Activated T-cell treated with anti-CD3 and anti-CD28 coated beads, Interleukin-2, amount 50 U/mL, for 48 hours (primary cell): ENCODE measurements around the gene NPHP4.
"Not testable (repeated sequence)": the region's sequence is repeated elsewhere in the genome, so short reads cannot be mapped to it uniquely, and the experiment has no call there.

Experiments
- DNase-seq, 2 experiments: peaks; one replicate each; pipeline ENCODE4 v3.0.0-alpha.2; 2020

Gene NPHP4

GRCh38 chr1:5873556-5873955, 118.7 kb downstream of the NPHP4 start:
- no peak for DNase-seq

DNA sequence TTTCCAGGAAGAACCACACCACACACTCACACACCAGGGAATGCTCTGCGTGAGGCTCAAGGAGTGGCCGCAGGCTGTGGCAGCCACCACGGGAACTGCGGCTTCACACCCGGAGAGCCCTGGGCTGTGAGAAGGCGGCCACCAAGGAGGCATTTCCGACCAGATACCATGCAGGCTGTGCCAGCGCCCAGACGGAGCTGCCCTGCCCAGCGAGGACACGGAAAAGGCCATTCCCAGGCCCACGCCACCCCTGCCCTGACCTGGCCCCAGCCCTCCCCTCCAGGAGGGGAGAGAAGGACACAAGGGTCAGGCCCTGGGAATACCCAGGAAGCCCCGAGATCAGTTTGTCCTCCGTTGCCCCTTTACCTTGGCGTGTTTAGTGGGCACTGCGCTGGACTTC, 119.3 kb downstream of the NPHP4 start:
- no peak for DNase-seq

DNA sequence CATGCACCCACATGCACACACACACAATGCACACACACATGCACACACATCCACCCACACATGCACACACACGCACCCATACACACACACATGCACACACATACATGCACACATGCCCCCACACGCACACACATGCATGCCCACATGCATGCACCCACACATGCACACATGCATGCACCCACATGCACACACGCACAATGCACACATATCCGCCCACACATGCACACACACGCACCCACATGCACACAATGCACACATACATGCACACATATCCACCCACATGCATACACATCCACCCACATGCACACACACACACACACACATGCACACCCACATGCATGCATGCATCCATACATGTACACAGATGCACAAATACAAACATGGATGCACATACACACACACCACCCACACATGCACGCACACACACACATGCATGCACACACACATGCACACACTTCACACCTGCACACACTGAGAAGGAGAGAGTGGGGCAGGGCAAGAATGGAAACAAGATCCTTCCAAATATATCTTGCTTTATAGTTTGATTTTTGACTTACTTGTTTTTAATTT, 123.2 kb downstream of the NPHP4 start:
- DNase-seq, result no peak

DNA sequence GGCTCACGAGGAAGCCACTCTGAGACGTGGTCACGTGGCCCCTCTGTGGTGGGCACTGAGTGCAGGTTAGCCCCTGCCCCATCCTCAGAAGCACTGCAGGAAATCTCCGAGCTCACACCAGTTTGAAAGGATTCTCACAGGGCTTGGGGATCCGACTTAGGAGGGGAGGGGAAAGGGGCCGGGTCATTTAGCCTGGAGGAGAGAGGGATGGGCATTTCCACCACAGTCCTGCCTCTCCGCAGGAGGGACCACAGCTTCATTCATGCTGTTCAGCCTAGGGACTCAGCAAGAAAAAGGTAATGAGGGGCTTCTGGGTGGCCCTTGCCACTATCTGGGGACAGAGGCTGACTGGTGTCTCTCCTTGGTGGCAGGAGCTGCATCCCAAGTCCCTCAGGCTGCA, 126.5 kb downstream of the NPHP4 start:
- DNase-seq, result no peak

DNA sequence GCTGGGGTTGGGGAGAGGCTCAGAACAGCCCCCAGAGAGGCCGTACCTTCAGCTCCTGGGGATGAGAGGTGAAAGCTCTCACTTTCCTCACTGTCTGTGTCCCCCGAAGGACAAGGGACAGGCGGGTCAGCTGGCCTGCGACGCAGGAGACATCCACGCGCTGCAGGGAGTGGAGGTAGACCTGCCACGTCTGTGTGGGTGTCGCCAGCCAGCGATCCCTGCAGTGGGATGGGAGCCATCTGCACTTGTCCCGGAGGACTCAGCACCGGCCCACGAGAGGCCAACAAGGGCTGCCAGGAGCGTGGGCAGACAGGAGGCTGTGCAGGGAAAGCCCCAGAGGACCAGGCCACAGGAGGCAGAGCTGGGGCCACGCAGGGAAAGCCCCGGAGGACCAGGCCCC, 127.2 kb downstream of the NPHP4 start:
- no peak for DNase-seq

DNA sequence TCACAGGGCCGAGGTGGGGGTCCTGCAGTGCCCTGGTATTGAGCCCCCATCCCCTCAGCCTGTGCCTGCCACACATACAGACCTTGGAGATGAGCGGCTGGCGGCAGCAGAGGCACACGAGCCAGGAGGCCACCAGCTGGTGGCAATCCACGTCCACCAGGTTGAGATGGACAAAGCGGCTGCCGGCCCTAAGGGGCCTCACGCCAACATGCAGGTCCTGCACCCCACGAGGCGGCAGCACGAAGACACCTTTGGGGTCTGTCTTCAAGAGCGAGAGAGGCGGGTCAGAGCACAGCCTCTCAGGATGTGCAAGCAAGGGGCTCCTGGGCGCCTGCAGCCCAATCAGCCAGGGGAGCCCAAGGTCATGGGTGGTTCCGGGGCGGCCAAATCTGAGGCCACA, 128.0 kb downstream of the NPHP4 start:
- DNase-seq, result no peak

DNA sequence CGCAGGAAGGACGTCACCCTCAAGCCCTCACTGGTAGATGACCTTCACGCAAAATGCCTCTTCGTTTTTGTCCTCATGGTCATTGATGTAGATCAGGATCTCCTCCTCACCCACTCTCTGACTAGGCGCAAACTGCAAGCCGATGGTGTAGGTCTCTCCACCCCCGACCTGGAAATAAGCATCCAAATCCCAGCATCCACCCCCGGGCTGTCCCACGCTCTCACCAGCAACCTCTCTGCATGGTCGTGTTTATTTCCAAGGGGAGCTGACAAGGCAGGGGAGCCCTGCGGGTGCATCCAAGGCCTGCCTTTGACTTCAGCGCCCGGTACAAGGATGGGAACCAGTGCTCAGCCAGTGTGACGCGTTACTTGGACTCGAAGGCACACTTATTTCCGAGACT, 129.0 kb downstream of the NPHP4 start:
- no peak for DNase-seq

DNA sequence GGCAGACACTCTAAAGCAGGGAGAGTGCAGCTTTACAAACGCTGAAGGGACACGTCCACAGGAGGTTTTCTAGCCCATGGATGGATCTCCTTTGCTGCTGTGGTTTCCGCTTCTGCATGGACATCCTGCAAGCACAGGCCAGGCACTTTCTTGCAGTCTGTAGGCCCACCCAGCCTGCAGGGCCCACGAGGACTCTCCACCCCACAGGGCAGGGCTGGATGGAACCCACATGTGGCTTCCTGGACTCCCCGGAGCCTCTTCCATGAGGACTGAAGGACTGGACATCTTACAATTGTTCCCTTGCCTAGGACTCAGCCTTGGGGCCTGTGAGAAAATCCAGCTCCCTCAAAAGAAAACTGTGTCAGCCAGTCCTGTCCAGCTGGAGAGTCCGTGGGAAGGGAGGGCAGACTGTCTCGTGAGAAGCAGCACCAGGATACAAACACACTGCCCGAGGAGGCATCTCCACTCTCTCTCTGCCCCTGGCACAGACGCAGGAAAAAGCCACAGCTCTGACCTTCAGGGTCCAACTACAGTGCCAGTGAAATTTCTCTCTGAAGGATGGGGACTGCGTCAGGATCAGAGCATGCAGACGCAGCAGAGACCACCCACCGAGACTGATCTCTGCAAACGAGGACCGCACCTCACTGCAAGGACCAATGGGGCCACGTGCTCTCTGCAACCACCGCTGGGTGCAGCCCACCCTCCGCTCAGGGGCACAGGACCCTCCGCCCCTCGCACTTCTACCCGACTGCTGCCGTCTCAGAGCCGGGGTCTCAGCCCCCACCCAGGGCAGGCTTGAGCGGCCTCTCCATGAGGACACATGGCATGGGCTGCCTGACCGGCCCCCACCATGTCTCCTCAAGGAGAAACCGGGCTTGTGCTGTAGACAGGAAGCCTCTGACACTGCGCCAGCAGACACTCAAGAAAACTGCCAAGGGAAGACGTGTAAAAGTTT, 130.1 kb downstream of the NPHP4 start:
- no peak for DNase-seq

- no peak for DNase-seq
Measured at GRCh38 chr1:5860277-5860676, 131.9 kb downstream of the NPHP4 start.

DNA sequence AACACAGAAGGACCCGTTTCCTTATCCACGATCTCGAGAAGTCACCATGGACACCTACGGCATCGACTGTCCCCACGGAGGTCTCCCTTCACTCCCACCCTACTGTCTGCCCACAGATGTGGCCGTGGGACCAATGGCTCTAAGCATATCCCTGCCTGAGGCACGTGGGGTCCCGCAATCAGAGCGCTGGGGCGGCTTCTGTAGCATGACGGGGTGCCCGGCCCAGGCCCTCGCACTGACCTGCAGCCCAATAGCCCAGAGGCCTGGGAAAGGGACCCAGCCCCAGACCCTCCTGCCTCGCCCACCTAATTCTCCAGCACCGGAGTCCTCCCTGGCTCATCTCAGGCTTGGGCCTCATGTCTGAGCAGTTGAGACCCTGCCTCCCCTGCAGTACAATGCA, 132.5 kb downstream of the NPHP4 start:
- no peak for DNase-seq

DNA sequence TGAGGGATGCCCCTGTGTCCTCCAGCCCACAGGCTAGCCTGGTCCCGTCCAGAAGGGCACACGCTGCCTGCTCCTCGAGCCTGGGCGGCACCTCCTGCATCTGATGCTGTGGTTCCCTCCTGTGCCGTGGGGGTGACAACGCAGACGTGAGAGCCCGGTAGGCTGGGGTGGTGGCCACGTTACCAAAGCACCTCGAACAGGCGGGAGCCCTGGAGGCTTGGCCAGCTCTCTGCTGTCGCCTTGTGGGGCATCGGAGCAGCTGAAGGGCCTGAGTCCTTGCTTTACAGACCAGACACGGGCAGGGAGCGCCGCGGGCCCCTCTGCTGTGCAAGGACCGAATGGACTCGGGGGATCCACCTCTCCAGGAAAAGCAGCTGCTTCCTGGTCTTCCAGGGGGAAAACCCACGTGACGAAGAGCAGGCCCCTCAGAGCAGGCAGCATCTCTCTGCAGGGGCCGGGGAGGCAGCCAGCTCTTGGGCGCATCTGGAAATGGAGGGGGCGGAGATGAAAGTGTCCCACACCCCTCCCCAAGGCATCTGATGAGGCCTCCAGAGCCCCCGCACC, 133.3 kb downstream of the NPHP4 start:
- DNase-seq, result no peak

DNA sequence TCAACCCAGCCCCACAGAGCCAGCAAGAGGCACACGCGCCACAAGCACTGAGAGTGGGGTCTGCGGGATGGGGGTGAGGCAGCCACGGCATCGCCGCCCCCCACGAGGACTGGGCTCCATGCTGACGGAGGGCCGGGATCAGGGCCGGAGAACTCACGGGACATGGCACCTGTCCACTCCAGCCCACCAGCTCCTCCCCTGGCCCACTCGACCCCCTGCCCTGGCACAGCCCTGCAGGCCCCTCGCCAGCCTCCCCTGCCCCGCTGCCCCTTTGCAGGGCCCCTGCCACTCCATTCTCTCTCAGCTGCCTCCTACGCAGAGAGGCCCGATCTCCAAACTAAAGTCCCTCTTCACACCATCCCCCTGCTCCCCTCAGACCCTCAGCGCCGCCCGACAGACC, 134.0 kb downstream of the NPHP4 start:
- DNase-seq, result no peak

DNA sequence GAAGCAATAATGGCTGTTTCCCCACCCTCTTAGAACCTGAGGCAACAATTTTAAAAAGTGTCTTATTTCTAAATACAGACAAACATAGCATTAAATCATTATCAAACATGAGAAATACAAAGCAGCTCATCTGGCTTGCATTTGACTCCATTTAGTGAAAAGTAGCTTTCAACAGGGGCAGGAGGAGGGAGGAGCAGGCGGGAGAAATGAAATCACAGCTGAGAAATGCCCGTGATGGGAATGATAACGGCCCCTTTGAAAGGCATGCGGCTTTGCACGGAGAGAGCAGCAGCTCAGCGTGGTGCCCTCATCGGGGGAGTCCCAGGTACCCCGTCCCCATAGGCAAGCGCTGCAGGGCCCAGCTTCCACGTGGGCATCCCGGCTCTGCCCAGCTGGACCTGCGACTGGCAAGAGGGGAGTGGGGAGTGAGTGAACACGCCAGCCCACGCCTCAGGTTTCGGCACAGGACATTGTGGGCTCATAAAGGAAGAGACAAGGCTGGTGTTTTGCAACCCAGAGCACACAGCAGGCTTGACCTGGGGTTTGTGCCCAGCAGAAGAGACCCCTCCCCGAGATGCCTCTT, 134.6 kb downstream of the NPHP4 start:
- DNase-seq, result no peak

DNA sequence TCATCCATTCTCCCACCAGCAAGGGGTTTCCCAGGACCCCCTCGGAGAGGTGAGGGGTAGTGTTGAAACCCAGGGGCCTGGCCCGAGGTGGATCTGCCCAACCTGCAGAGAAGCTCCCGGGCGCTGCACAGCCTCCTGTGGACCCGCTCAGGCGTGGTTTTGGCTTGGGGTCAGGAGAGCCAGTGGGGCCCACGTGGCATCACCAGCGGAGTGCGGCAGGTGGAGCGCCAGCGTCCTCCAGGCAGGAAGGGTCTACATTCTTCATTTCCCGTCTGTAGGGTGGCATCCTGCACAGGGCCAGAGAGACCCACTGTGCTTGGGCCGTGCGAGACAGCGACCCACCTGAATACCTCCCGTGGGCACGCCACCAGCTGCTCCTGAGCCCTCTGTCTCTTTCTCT, 135.2 kb downstream of the NPHP4 start:
- no peak for DNase-seq

- no peak for DNase-seq
Measured at GRCh38 chr1:5856246-5856815, 135.9 kb downstream of the NPHP4 start.

- no peak for DNase-seq
Measured at GRCh38 chr1:5855196-5855897, 136.9 kb downstream of the NPHP4 start.

- no peak for DNase-seq
Measured at GRCh38 chr1:5854754-5855153, 137.5 kb downstream of the NPHP4 start.

- not testable (repeated sequence) for DNase-seq
Measured at GRCh38 chr1:5853858-5854257, 138.4 kb downstream of the NPHP4 start.

- DNase-seq, result no peak
Measured at GRCh38 chr1:5850503-5850902, 141.7 kb downstream of the NPHP4 start.

DNA sequence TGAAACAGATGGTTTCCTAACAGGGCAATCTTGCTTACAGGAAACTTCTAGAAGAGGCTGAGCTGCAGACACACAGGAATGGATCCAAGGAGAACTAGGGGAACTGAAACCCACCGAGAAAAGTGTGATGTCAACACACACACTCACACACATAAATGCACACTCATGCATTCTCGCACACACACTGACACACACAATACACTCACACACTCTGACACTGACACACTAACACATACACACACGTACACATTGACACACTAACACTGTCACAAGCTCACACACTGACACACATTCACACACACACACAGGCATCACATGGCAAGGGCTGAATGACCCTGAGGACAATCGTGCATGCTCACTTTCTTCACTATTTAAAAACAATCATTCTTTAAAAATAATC, 142.7 kb downstream of the NPHP4 start:
- no peak for DNase-seq

DNA sequence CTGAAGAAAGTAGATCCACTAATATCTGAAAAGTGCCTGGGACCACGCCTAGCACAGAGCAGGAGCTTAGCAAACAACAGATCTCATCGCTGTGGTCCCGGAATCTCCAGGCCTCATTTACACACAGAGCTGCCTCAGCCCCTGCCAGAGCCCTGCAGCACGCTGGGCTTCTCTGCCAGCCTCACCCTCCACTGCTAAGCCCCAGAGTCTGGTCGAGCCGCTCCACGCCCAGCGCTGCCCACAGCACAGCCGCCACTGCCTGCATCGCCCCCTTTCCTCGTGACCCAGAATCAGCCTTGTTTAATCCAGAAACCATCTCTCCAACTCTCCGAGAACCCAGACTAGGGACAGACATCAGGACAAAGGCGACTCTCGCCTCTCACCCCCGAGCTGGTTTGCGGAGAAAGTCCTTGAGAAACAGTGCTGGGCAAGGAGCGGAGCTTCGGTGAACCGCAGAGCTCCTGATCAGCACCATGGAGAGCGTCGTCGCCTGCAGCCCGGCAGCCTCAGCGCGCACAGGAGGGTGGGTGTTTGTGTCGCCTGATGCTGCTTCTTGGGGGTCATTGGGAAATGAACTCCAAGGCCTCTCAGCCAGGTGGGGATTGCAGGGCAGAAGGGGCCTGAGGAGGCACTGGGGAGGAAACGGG, 145.1 kb downstream of the NPHP4 start:
- peak in 1 of 2 experiments; percentile 21 for DNase-seq

- DNase-seq, result no peak
Measured at GRCh38 chr1:5845376-5845775, 146.8 kb downstream of the NPHP4 start.
